ENCODE measurements around the gene SMOC2. TPM values are rescaled to one million over a fixed set of nuclear protein-coding genes. Genes with fewer than 3 reads are reported as not detected.

The SMOC2 gene
- total RNA-seq, 1 experiment from 2014 or later, result 0.45 TPM

GRCh38 chr6:168472363-168472762 lies 31.4 kb downstream of the SMOC2 start:
- no peaks in the 10 kb centered on the region for H3K27me3 ChIP-seq (ENCODE audit: control insufficient read depth, insufficient read depth, low read length)
- no peak overlapping the region for H3K4me3 ChIP-seq (ENCODE audit: insufficient read depth, low read depth, low read length)
- no peaks in the 10 kb centered on the region for H3K36me3 ChIP-seq (replicated peaks; ENCODE audit: control insufficient read depth, insufficient read depth, low read length)
- DNase-seq, result no peak

DNA sequence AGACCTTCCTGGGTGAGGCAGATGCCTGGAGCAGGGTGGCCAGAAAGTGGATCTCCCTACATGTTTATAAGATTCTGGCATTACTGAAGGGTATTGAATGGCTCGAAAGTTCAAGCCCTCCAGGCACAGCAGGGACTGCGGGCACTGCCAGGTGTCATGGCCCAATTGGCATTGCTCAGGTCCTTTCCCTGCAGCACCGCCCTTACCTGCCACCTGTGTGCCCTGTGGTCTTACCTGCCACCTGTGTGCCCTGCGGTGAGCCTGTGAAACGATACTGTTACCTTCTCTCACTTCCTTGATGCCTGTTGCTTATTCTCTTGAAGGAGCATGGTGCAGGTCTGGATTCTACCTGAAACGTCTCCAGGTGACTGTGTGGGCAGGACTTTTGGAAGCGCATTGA lies 32.2 kb downstream of the SMOC2 start:
- Histone ChIP-seq H3K27me3 (ENCODE audit: control insufficient read depth, insufficient read depth, low read length) (no peaks in the 10 kb centered on the region), H3K36me3 (replicated peaks; ENCODE audit: control insufficient read depth, insufficient read depth, low read length) (no peaks in the 10 kb centered on the region), H3K4me3 (ENCODE audit: insufficient read depth, low read depth, low read length) (no peak overlapping the region)
- DNase-seq, result no peak

- DNase-seq, result no peak
- no peak overlapping the region for H3K4me3 ChIP-seq (ENCODE audit: insufficient read depth, low read depth, low read length)
- no peaks in the 10 kb centered on the region for H3K27me3 ChIP-seq (ENCODE audit: control insufficient read depth, insufficient read depth, low read length)
- H3K36me3 ChIP-seq (replicated peaks; ENCODE audit: control insufficient read depth, insufficient read depth, low read length), result no peaks in the 10 kb centered on the region
These were observed 34.4 kb downstream of the SMOC2 start for GRCh38 chr6:168475188-168476013.

GRCh38 chr6:168479421-168479820 lies 38.4 kb downstream of the SMOC2 start:
- DNase-seq, result no peak
- Histone ChIP-seq H3K27me3 (ENCODE audit: control insufficient read depth, insufficient read depth, low read length) (no peaks in the 10 kb centered on the region), H3K36me3 (replicated peaks; ENCODE audit: control insufficient read depth, insufficient read depth, low read length) (no peaks in the 10 kb centered on the region), H3K4me3 (ENCODE audit: insufficient read depth, low read depth, low read length) (no peak overlapping the region)

DNA sequence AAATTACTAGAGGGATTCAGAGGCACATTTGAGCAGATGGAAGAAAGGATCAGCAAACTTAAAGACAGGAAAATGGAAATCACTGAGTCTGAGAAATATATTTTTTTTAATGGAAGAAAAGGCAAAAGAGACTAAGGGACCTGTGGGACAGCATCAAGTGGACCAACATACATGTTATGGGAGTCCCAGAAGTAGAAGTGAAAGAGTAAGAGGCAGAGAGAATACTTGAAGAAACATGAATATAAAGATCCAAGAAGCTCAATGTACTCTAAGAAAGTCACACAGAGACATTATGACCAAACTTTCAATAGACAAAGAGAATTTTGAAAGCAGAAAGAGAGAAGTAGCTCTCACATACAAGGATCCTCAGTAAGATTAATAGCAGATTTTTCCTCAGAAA lies 39.5 kb downstream of the SMOC2 start:
- DNase-seq, result no peak

DNA sequence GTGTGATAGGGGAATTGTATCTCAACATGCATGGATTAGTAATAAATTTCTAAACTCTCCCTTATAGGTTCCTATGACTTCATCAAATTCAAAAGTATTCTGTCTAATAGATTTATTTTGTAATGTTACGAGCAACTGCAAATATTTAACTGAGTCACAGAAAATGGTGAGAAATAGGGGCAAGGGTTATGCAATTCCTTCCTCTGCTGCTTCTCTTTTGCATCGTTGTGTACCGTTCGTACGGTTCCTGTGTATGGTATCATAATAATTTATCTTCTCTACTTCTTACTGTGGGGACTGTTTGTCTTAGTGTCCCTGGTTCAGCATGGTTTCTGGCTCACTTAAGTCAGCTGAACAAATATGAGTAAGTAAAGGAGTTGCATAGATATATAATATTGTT lies 44.8 kb downstream of the SMOC2 start:
- Histone ChIP-seq H3K27me3 (ENCODE audit: control insufficient read depth, insufficient read depth, low read length) (no peaks in the 10 kb centered on the region), H3K36me3 (replicated peaks; ENCODE audit: control insufficient read depth, insufficient read depth, low read length) (no peaks in the 10 kb centered on the region), H3K4me3 (ENCODE audit: insufficient read depth, low read depth, low read length) (no peak overlapping the region)
- no peak for DNase-seq

More for the DNA sequence above, 39.5 kb downstream of the SMOC2 start:
- no peaks in the 10 kb centered on the region for H3K27me3 ChIP-seq (ENCODE audit: control insufficient read depth, insufficient read depth, low read length)
- no peaks in the 10 kb centered on the region for H3K36me3 ChIP-seq (replicated peaks; ENCODE audit: control insufficient read depth, insufficient read depth, low read length)
- no peak overlapping the region for H3K4me3 ChIP-seq (ENCODE audit: insufficient read depth, low read depth, low read length)

- DNase-seq, result no peak
- H3K4me3 ChIP-seq (ENCODE audit: insufficient read depth, low read depth, low read length), result no peak overlapping the region
- no peaks in the 10 kb centered on the region for H3K36me3 ChIP-seq (replicated peaks; ENCODE audit: control insufficient read depth, insufficient read depth, low read length)
- no peaks in the 10 kb centered on the region for H3K27me3 ChIP-seq (ENCODE audit: control insufficient read depth, insufficient read depth, low read length)
These were observed 49.8 kb downstream of the SMOC2 start for GRCh38 chr6:168490757-168491156.

- Histone ChIP-seq H3K4me3 (ENCODE audit: insufficient read depth, low read depth, low read length) (no peak overlapping the region), H3K27me3 (ENCODE audit: control insufficient read depth, insufficient read depth, low read length) (no peaks in the 10 kb centered on the region), H3K36me3 (replicated peaks; ENCODE audit: control insufficient read depth, insufficient read depth, low read length) (no peaks in the 10 kb centered on the region)
- DNase-seq, result no peak
These were observed 53.0 kb downstream of the SMOC2 start for GRCh38 chr6:168493976-168494375.

- no peaks in the 10 kb centered on the region for H3K36me3 ChIP-seq (replicated peaks; ENCODE audit: control insufficient read depth, insufficient read depth, low read length)
- H3K4me3 ChIP-seq (ENCODE audit: insufficient read depth, low read depth, low read length), result no peak overlapping the region
- H3K27me3 ChIP-seq (ENCODE audit: control insufficient read depth, insufficient read depth, low read length), result no peaks in the 10 kb centered on the region
- peak; percentile 56 for DNase-seq
These were observed 53.7 kb downstream of the SMOC2 start for GRCh38 chr6:168494726-168495125.

DNA sequence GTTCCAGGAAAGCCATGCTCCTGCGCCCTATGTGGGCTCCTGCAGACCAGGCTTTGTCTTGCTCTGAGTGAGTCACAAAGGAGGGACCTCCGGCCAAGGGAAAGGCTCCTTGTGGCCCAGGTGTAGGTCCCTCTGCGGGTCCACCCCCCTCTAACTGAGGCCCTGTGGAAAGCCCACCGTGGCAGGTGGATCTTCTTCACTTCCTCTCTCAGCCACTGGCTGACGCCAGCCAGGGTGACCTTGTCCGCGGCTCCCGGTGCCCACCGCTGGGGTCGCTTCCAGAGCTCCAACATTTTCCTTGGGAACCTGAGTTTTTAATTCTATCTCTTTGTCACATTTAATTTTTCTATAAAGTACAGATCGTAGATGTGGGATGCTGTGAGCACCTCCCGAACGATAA lies 54.1 kb downstream of the SMOC2 start:
- no peak for DNase-seq
- no peak overlapping the region for H3K4me3 ChIP-seq (ENCODE audit: insufficient read depth, low read depth, low read length)
- H3K36me3 ChIP-seq (replicated peaks; ENCODE audit: control insufficient read depth, insufficient read depth, low read length), result no peaks in the 10 kb centered on the region
- no peaks in the 10 kb centered on the region for H3K27me3 ChIP-seq (ENCODE audit: control insufficient read depth, insufficient read depth, low read length)

DNA sequence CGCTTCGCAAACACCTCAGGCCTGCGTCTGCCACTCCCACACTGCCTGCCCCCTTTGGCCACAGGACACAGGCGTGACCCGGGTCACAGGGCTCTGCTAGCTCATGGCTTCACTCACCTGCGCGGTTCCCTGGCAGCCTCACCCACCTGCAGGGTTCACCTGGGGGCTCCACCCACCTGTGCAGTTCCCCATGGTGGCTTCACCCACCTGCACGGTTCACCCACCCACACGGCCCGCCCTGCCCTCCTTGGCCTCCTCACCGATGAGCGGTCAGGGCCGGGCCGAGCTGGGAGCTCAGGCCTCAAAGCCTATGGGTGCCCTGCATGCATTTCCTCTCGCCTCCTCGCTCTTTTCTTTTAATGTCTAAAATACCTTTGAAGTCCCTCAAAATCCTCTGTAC lies 54.7 kb downstream of the SMOC2 start:
- no peaks in the 10 kb centered on the region for H3K27me3 ChIP-seq (ENCODE audit: control insufficient read depth, insufficient read depth, low read length)
- DNase-seq, result no peak
- no peak overlapping the region for H3K4me3 ChIP-seq (ENCODE audit: insufficient read depth, low read depth, low read length)
- H3K36me3 ChIP-seq (replicated peaks; ENCODE audit: control insufficient read depth, insufficient read depth, low read length), result no peaks in the 10 kb centered on the region

- DNase-seq, result peak; percentile 72
- Histone ChIP-seq H3K4me3 (ENCODE audit: insufficient read depth, low read depth, low read length) (no peak overlapping the region), H3K36me3 (replicated peaks; ENCODE audit: control insufficient read depth, insufficient read depth, low read length) (no peaks in the 10 kb centered on the region), H3K27me3 (ENCODE audit: control insufficient read depth, insufficient read depth, low read length) (no peaks in the 10 kb centered on the region)
These were observed 55.4 kb downstream of the SMOC2 start for GRCh38 chr6:168496139-168496996.

DNA sequence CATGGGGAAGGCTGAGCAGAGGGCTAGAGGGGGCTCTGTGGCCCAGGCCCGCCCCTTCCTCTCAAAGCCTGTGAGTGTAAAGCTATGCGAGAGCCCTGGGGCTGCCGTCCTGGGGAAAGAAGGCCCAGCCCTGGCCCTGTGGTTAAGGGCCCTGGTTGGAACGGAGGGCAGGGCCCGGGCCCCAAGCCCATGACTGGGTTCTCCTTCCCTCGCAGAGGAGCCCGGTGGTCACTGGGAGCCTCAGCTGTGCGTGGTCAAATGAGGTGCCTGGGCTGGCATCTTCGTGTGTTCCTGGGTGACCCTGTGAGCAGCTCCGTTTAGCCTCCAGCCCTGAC lies 56.0 kb downstream of the SMOC2 start:
- no peaks in the 10 kb centered on the region for H3K27me3 ChIP-seq (ENCODE audit: control insufficient read depth, insufficient read depth, low read length)
- H3K4me3 ChIP-seq (ENCODE audit: insufficient read depth, low read depth, low read length), result no peak overlapping the region
- DNase-seq, result peak; percentile 79
- no peaks in the 10 kb centered on the region for H3K36me3 ChIP-seq (replicated peaks; ENCODE audit: control insufficient read depth, insufficient read depth, low read length)

DNA sequence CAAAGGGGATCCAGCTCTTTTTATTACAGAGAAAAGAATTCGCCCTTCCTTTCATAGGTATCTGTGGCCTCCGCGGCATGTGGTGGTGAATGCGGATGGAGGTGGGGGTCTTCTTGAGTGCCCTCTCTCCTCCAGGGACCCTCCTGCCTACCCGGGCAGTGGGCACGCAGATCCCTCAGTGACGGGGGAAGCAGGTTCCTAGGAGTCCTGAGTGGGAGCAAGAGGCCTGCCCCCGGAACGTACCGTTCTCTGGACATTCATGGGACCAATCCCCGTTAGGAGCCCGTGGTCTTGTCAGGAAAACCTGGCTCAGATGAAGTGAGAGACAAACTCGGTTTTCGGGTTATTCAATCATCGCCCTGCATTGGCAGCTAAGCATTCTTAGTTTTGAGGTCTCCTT lies 56.4 kb downstream of the SMOC2 start:
- no peaks in the 10 kb centered on the region for H3K36me3 ChIP-seq (replicated peaks; ENCODE audit: control insufficient read depth, insufficient read depth, low read length)
- H3K4me3 ChIP-seq (ENCODE audit: insufficient read depth, low read depth, low read length), result no peak overlapping the region
- no peaks in the 10 kb centered on the region for H3K27me3 ChIP-seq (ENCODE audit: control insufficient read depth, insufficient read depth, low read length)
- no peak for DNase-seq

- DNase-seq, result no peak
- H3K36me3 ChIP-seq (replicated peaks; ENCODE audit: control insufficient read depth, insufficient read depth, low read length), result no peaks in the 10 kb centered on the region
- no peaks in the 10 kb centered on the region for H3K27me3 ChIP-seq (ENCODE audit: control insufficient read depth, insufficient read depth, low read length)
- H3K4me3 ChIP-seq (ENCODE audit: insufficient read depth, low read depth, low read length), result no peak overlapping the region
These were observed 57.3 kb downstream of the SMOC2 start for GRCh38 chr6:168498161-168498843.

Measured in H7 (cell line).